HG03039 (cell line): ENCODE results near the gene FCHSD2.
"Not testable (repeated sequence)": the region's sequence is repeated elsewhere in the genome, so short reads cannot be mapped to it uniquely, and the experiment has no call there.

Experiments
- ATAC-seq: cut with Tn5 transposase; IDR thresholded peaks from one replicate; pipeline ENCODE4 v1.9.1; 2021; ENCODE audit warnings: mild to moderate bottlenecking, moderate library complexity; ENCODE audit not compliant: unreplicated experiment

FCHSD2 gene

GRCh38 chr11:73018856-73019255 lies 123.3 kb downstream of the FCHSD2 start:
- ATAC-seq = no peak

- no peak for ATAC-seq
Measured at GRCh38 chr11:73017024-73017751, 124.9 kb downstream of the FCHSD2 start.

GRCh38 chr11:73013021-73013420 lies 129.1 kb downstream of the FCHSD2 start:
- ATAC-seq = no peak

GRCh38 chr11:73012121-73012863 lies 129.8 kb downstream of the FCHSD2 start:
- ATAC-seq = no peak

- ATAC-seq = no peak
Measured at GRCh38 chr11:73011126-73011817, 130.8 kb downstream of the FCHSD2 start.

- no peak for ATAC-seq
Measured at GRCh38 chr11:73009972-73010371, 132.1 kb downstream of the FCHSD2 start.

GRCh38 chr11:73004088-73004487 lies 138.0 kb downstream of the FCHSD2 start:
- ATAC-seq = no peak

GRCh38 chr11:73003088-73003487 lies 139.0 kb downstream of the FCHSD2 start:
- no peak for ATAC-seq

GRCh38 chr11:73002214-73002613 lies 139.9 kb downstream of the FCHSD2 start:
- no peak for ATAC-seq

GRCh38 chr11:73001615-73002014 lies 140.5 kb downstream of the FCHSD2 start:
- no peak for ATAC-seq

GRCh38 chr11:72998676-72999075 lies 143.4 kb downstream of the FCHSD2 start:
- ATAC-seq = no peak

- ATAC-seq = no peak
Measured at GRCh38 chr11:72996959-72997358, 145.2 kb downstream of the FCHSD2 start.

GRCh38 chr11:72989727-72990126 lies 152.4 kb downstream of the FCHSD2 start:
- no peak for ATAC-seq

GRCh38 chr11:72988821-72989220 lies 153.3 kb downstream of the FCHSD2 start:
- ATAC-seq = no peak

- ATAC-seq = no peak
Measured at GRCh38 chr11:72985645-72986044, 156.5 kb downstream of the FCHSD2 start.

GRCh38 chr11:72984453-72985077 lies 157.6 kb downstream of the FCHSD2 start:
- ATAC-seq = no peak

GRCh38 chr11:72983560-72983959 lies 158.6 kb downstream of the FCHSD2 start:
- no peak for ATAC-seq

GRCh38 chr11:72981971-72982685 lies 160.0 kb downstream of the FCHSD2 start:
- no peak for ATAC-seq

- no peak for ATAC-seq
Measured at GRCh38 chr11:72981080-72981479, 161.0 kb downstream of the FCHSD2 start.

GRCh38 chr11:72977782-72978181 lies 164.3 kb downstream of the FCHSD2 start:
- not testable (repeated sequence) for ATAC-seq

GRCh38 chr11:72976522-72976892 lies 165.6 kb downstream of the FCHSD2 start:
- not testable (repeated sequence) for ATAC-seq
